GM12878 (cell line): ENCODE results near the gene DDX31. TPM values are rescaled to one million over a fixed set of nuclear protein-coding genes. Genes with fewer than 3 reads are reported as not detected.

ENCODE experiments used
- ATAC-seq: fragments of 200-7000 bp; cut with Tn5 transposase; 3 replicates; pipeline ENCODE4 v1.9.1; 2020; ENCODE audit warnings: mild to moderate bottlenecking, moderate library complexity
- BruUV-seq: library from RNA; stranded (reverse); fragments of 400-500 nt; replicated peaks from 2 replicates; lab custom pipeline; 2021; lab: Mats Ljungman, UMichigan
- CTCF ChIA-PET: fragments of 300-600 bp; sonication (Branson Sonifier 250); formaldehyde crosslinking; extraction: SDS; loops from one replicate; lab custom pipeline; 2021; ENCODE audit warnings: inconsistent platforms; lab: Yijun Ruan, JAX
- POLR2A ChIA-PET: fragments of 350-600 bp; formaldehyde crosslinking; extraction: SDS; loops from one replicate; lab custom pipeline; 2021; ENCODE audit warnings: inconsistent platforms; lab: Charles Lee
- RAD21 ChIA-PET: fragments of 300-600 bp; sonication (Branson Sonifier 250); formaldehyde crosslinking; loops from one replicate; lab custom pipeline; 2023; ENCODE audit warnings: antibody characterized with exemption; ENCODE audit not compliant: unreplicated experiment; lab: Charles Lee
- SMC1A ChIA-PET: fragments of 300-600 bp; sonication (Branson Sonifier 250); formaldehyde crosslinking; loops from one replicate; lab custom pipeline; 2023; ENCODE audit not compliant: unreplicated experiment, uncharacterized antibody; lab: Charles Lee
- DNase-seq: peaks from one replicate; pipeline ENCODE4 v3.0.0-alpha.2; 2011; ENCODE audit warnings: low read depth, low spot score
- FAIRE-seq: peaks from 3 replicates; lab custom pipeline; 2011; peaks lifted over from hg19 to GRCh38; lab: Jason Lieb, UNC
- H2AFZ ChIP-seq: 2 replicates; pipeline ENCODE4 v1.6.0; 2011; ENCODE audit warnings: low read depth, low read length, control low read depth; ENCODE audit not compliant: control insufficient read depth
- H3K27ac ChIP-seq: 2 replicates; pipeline ENCODE4 v1.5.1; 2011; ENCODE audit warnings: control low read depth; ENCODE audit not compliant: control insufficient read depth, insufficient read depth
- H3K27me3 ChIP-seq, 2 experiments: replicated peaks in 1 of 2; 2 replicates each; pipeline versions ENCODE4 v1.6.0 to v1.6.1; 2011; ENCODE audit warnings: low read length in 1 of 2; ENCODE audit not compliant: control insufficient read depth in 2 of 2, insufficient read depth in 2 of 2
- H3K36me3 ChIP-seq, 2 experiments: 2 replicates each; pipeline ENCODE4 v1.5.1; 2011; ENCODE audit warnings: low read length in 1 of 2; ENCODE audit not compliant: control insufficient read depth in 2 of 2, insufficient read depth in 2 of 2
- H3K4me1 ChIP-seq: 2 replicates; pipeline ENCODE4 v1.6.1; 2011; ENCODE audit warnings: mild to moderate bottlenecking, low read length, moderate library complexity, mixed read lengths; ENCODE audit not compliant: control insufficient read depth, insufficient read depth
- H3K4me2 ChIP-seq: 2 replicates; pipeline ENCODE4 v1.6.0; 2011; ENCODE audit warnings: control low read depth; ENCODE audit not compliant: control insufficient read depth, insufficient read depth
- H3K4me3 ChIP-seq: fragments of 200-600 bp; sonication (generic); 2 replicates; pipeline ENCODE4 v1.5.1; 2016
- H3K79me2 ChIP-seq: 2 replicates; pipeline ENCODE4 v1.6.0; 2011; ENCODE audit warnings: low read length; ENCODE audit not compliant: control insufficient read depth, insufficient read depth
- H3K9ac ChIP-seq: 2 replicates; pipeline ENCODE4 v1.8.0; 2011; ENCODE audit warnings: low read length, control low read depth, mixed read lengths; ENCODE audit not compliant: control insufficient read depth, insufficient read depth
- H3K9me3 ChIP-seq: replicated peaks from 3 replicates; pipeline ENCODE4 v1.5.1; 2011; ENCODE audit warnings: mild to moderate bottlenecking, low read length; ENCODE audit not compliant: control insufficient read depth, insufficient read depth
- H4K20me1 ChIP-seq: 2 replicates; pipeline ENCODE4 v1.6.0; 2011; ENCODE audit not compliant: control insufficient read depth, insufficient read depth
- CTCF ChIP-seq, 3 experiments: IDR thresholded peaks in 2 of 3; conservative IDR thresholded peaks in 1 of 3; 2 replicates each; pipeline ENCODE4 v1.5.1; 2011; ENCODE audit warnings: low read depth in 3 of 3, low read length in 3 of 3, mild to moderate bottlenecking in 3 of 3, control low read depth in 2 of 3, moderate library complexity in 2 of 3, inconsistent platforms in 1 of 3, mixed read lengths in 1 of 3; ENCODE audit not compliant: control insufficient read depth in 2 of 3, insufficient read depth in 1 of 3; ENCODE audit errors: extremely low read depth in 1 of 3
- NR2C1 ChIP-seq: fragments of 450-650 bp; IDR thresholded peaks from 2 replicates; pipeline ENCODE4 v1.6.1; 2017; ENCODE audit warnings: antibody characterized with exemption, mild to moderate bottlenecking, moderate library complexity
- POLR2A ChIP-seq: IDR thresholded peaks from 2 replicates; pipeline ENCODE4 v1.6.1; 2011; ENCODE audit warnings: low read depth, mild to moderate bottlenecking, low read length
- POLR2AphosphoS2 ChIP-seq: IDR thresholded peaks from 2 replicates; pipeline ENCODE4 v1.6.1; 2011; ENCODE audit warnings: low read depth, mild to moderate bottlenecking, low read length, improper control_type of control experiment, moderate library complexity
- SMAD5 ChIP-seq: IDR thresholded peaks from 2 replicates; pipeline ENCODE4 v1.6.1; 2016; ENCODE audit warnings: antibody characterized with exemption, low read depth
- SPI1 ChIP-seq: IDR thresholded peaks from 2 replicates; pipeline ENCODE4 v1.6.1; 2011; ENCODE audit warnings: low read depth, mild to moderate bottlenecking, low read length, moderate library complexity, borderline replicate concordance; ENCODE audit not compliant: insufficient read depth
- WGBS: methylation state at CpG from one replicate; pipeline ENCODE4 v1.1.6; 2016; ENCODE audit warnings: low lambda C conversion rate; ENCODE audit not compliant: insufficient replicate concordance, insufficient coverage; ENCODE audit errors: missing lambda C conversion rate; 5-methylcytosine and 5-hydroxymethylcytosine counted together
- in situ Hi-C: fragments of 300-500 bp; cut with MboI; formaldehyde crosslinking; loops from 9 replicates; pipeline ENCODE4 v1.14.3; 2018; ENCODE audit warnings: mixed read lengths
- intact Hi-C: fragments of 100-400 bp; cut with micrococcal nuclease; formaldehyde crosslinking; loops from one replicate; pipeline ENCODE4 v1.14.2; 2022; ENCODE audit not compliant: unreplicated experiment
- polyA plus RNA-seq, 11 experiments: library from polyadenylated mRNA; depleted of rRNA in 4 of 11; unstranded in 6 of 11; stranded (reverse) in 5 of 11; fragments of >200 nt; fragmentation: Nextera tagmentation in 4 of 11; fragmentation: Illumina TruSeq in 1 of 11; extraction: Ambion mirVana in 4 of 11; extraction: Trizol in 1 of 11; gene quantifications; 1 replicate in 1 of 11; 2 replicates in 10 of 11; pipeline versions ENCODE4 v1.2.1 to v1.2.3, GENCODE V29; 2011 to 2016; ENCODE audit warnings: inconsistent platforms in 2 of 11, missing spikeins in 2 of 11, low read depth in 1 of 11
- total RNA-seq, 4 experiments: library from RNA; depleted of rRNA in 3 of 4; stranded (reverse); fragments of >200 nt in 3 of 4; fragmentation: Illumina TruSeq in 1 of 4; extraction: Trizol in 1 of 4; gene quantifications; 2 replicates each; pipeline versions ENCODE4 v1.2.1 to v1.2.3, GENCODE V29; 2013 to 2021

DDX31 gene
- total and polyA plus RNA-seq, 10 of the 15 experiments (the other 5 are each of a cell fraction or from before 2014, with no cell fraction given), result 12.1 to 30.8 (median 20.8) TPM

- Histone ChIP-seq H3K4me1 (no peaks in the 10 kb centered on the region), H3K79me2 (no peaks in the 10 kb centered on the region), H3K4me3 (no peak overlapping the region), H3K4me2 (no peak overlapping the region), H4K20me1 (no peaks in the 10 kb centered on the region), H3K27ac (no peak overlapping the region), H2AFZ (no peak overlapping the region), H3K36me3 (peaks cover 9 to 32% of the 10 kb centered on the region in 2 experiments), H3K27me3 (no peaks in the 10 kb centered on the region), H3K9ac (no peak overlapping the region), H3K9me3 (no peaks in the 10 kb centered on the region)
- in situ Hi-C loops, result no loop called here
- FAIRE-seq (peak; percentile 62), ATAC-seq (no peak), DNase-seq (no peak)
- WGBS, result 82% methylated on average over 6 of the region's 6 CpGs
- intact Hi-C loops, result loop anchor here (10.0 kb wide), 1 partner anchor 236 kb away; the partner anchor contains the start of gene CFAP77
- ChIA-PET SMC1A (interaction anchor here (0.7 to 1.4 kb wide), 4 partner anchors 10 to 735 kb away, joined by 3 to 4 read pairs (median 3); no protein-coding TSS in a partner anchor), POLR2A (no interaction called here), CTCF (interaction anchor here (0.6 to 2.2 kb wide), 8 partner anchors 9 to 251 kb away, joined by 3 to 5 read pairs (median 3); partner anchors contain the start of gene DDX31), RAD21 (no interaction called here)
- BruUV-seq, result no TSS peak
- TF ChIP-seq SPI1 (no peak), POLR2AphosphoS2 (no peak), SMAD5 (no peak), NR2C1 (no peak), POLR2A (no peak), CTCF (IDR thresholded peaks at IDR 0.05 in 2 of 3, conservative IDR thresholded peaks at IDR 0.05 in 1 of 3; ENCODE audit: control insufficient read depth in 2 of 3, extremely low read depth in 1 of 3, insufficient read depth in 1 of 3, low read depth in 3 of 3, low read length in 3 of 3) (peak; percentile 18 to 24 (median 21); a peak in 2 of 6 replicates)
These were observed 18.5 kb downstream of the DDX31 start for GRCh38 chr9:132651259-132651658.
